Psoas muscle (tissue), 8 donors: Measurements from ENCODE around the gene UFD1. TPM values are rescaled to one million over a fixed set of nuclear protein-coding genes. Genes with fewer than 3 reads are reported as not detected.

Experiments used
- ATAC-seq, 4 donors: fragments of 200-7000 bp; cut with Tn5 transposase; one replicate each; pipeline ENCODE4 v1.9.1; 2020; ENCODE audit warnings: moderate library complexity in 3 of 4, mild to moderate bottlenecking in 2 of 4
- DNase-seq, 2 donors: peaks; one replicate each; pipeline ENCODE4 v3.0.0-alpha.2; 2020
- H3K27ac ChIP-seq: fragments of 200-600 bp; one replicate; pipeline ENCODE4 v1.8.0; 2022
- H3K27me3 ChIP-seq, 3 donors: fragments of 200-600 bp in 1 of 3; one replicate each; pipeline versions ENCODE4 v1.6.1 to v1.8.0; 2013 to 2022; ENCODE audit warnings: low read length in 2 of 3, mild to moderate bottlenecking in 2 of 3, moderate library complexity in 1 of 3; ENCODE audit not compliant: insufficient read depth in 3 of 3
- H3K36me3 ChIP-seq, 2 donors: fragments of 200-600 bp in 1 of 2; one replicate each; pipeline versions ENCODE4 v1.6.1 to v1.8.0; 2013 to 2022; ENCODE audit warnings: low read depth in 1 of 2, mild to moderate bottlenecking in 1 of 2, moderate library complexity in 1 of 2; ENCODE audit not compliant: insufficient read depth in 1 of 2
- H3K4me1 ChIP-seq: fragments of 200-600 bp; one replicate; pipeline ENCODE4 v1.8.0; 2022
- H3K4me3 ChIP-seq: fragments of 200-600 bp; one replicate; pipeline ENCODE4 v1.8.0; 2022; ENCODE audit warnings: mild to moderate bottlenecking
- H3K9me3 ChIP-seq: fragments of 200-600 bp; one replicate; pipeline ENCODE4 v1.8.0; 2022
- CTCF ChIP-seq: fragments of 200-600 bp; IDR thresholded peaks from one replicate; pipeline ENCODE4 v1.8.0; 2022; ENCODE audit warnings: antibody characterized with exemption
- WGBS, 3 donors: extraction: QIAGEN DNeasy Blood & Tissue Kit; methylation state at CpG; one replicate each; pipeline versions ENCODE4 v1.1.6 to v1.1.7; 2013; 5-methylcytosine and 5-hydroxymethylcytosine counted together
- intact Hi-C, 2 donors: fragments of 100-400 bp; cut with DNase I; formaldehyde crosslinking; loops; one replicate each; pipeline versions ENCODE4 v1.11.0 to v1.14.2; 2022
- polyA plus RNA-seq, 3 donors: library from polyadenylated mRNA; stranded (reverse); fragments of 200-250 nt; gene quantifications; one replicate each; pipeline ENCODE4 v1.2.3, GENCODE V29; 2013
- total RNA-seq, 4 donors: library from RNA; stranded (reverse); fragmentation: NEBNext Ultra II Directional in 2 of 4; extraction: Animal tissue kit (Norgen Biotek cat#: 25700) in 2 of 4; gene quantifications; one replicate each; pipeline versions ENCODE4 v1.2.1 to v1.2.4, GENCODE V29; 2021 to 2023
- donor health status: healthy with polysubstance abuse.
- donor health status: DM: no; HTN: no; CAD: no; lungs with moderate emphysema.
- donor health status: Bipolar disorder and iron deficiency.
- donor health status: healthy.
- donor health status: DM: yes; HTN: yes; CAD: no.
- donor health status: DM: no; HTN: no; CAD: no.
- donor health status: DM: no; HTN: no; CAD: no.
- donor health status: DM: yes; HTN: yes; CAD: no.

The UFD1 gene
- total and polyA plus RNA-seq, 7 donors: 44.3 to 226 (median 79.6) TPM

- H3K9me3 ChIP-seq: no peaks in the 10 kb centered on the region
- no peaks in the 10 kb centered on the region for H3K36me3 ChIP-seq
- H3K4me3 ChIP-seq: no peak overlapping the region
- no peak for ATAC-seq
- intact Hi-C loops: no loop called here
- no peaks in the 10 kb centered on the region for H3K4me1 ChIP-seq
- no peak for DNase-seq
- 47 to 72% (median 66%) methylated on average over 2 of the region's 2 CpGs for WGBS, 3 donors
- TF ChIP-seq CTCF: no peak
- H3K27me3 ChIP-seq: peaks cover 0 to 1% (median 0%) of the 10 kb centered on the region in 3 donors
- H3K27ac ChIP-seq: no peak overlapping the region
Measured at GRCh38 chr22:19513823-19514222, 34.8 kb upstream of the UFD1 start.

GRCh38 chr22:19510919-19511341 is 31.9 kb upstream of the UFD1 start:
- Histone ChIP-seq H3K4me3 (no peak overlapping the region), H3K27ac (no peak overlapping the region), H3K27me3 (no peaks in the 10 kb centered on the region), H3K4me1 (no peaks in the 10 kb centered on the region), H3K36me3 (no peaks in the 10 kb centered on the region), H3K9me3 (no peaks in the 10 kb centered on the region)
- intact Hi-C loops: no loop called here
- TF ChIP-seq CTCF: no peak
- no peak for ATAC-seq
- WGBS, 3 donors: 26 to 35% (median 32%) methylated on average over 2 of the region's 2 CpGs
- DNase-seq: no peak

GRCh38 chr22:19509923-19510322 is 30.9 kb upstream of the UFD1 start:
- no peaks in the 10 kb centered on the region for H3K9me3 ChIP-seq
- intact Hi-C loops: no loop called here
- WGBS, 3 donors: 75 to 91% (median 78%) methylated on average over 2 of the region's 2 CpGs
- no peaks in the 10 kb centered on the region for H3K36me3 ChIP-seq
- H3K4me3 ChIP-seq: no peak overlapping the region
- DNase-seq (no peak), ATAC-seq (no peak)
- H3K4me1 ChIP-seq: no peaks in the 10 kb centered on the region
- no peak overlapping the region for H3K27ac ChIP-seq
- TF ChIP-seq CTCF: no peak
- H3K27me3 ChIP-seq: no peaks in the 10 kb centered on the region

GRCh38 chr22:19509191-19509590 is 30.2 kb upstream of the UFD1 start:
- Histone ChIP-seq H3K27ac (no peak overlapping the region), H3K27me3 (no peaks in the 10 kb centered on the region), H3K4me3 (no peak overlapping the region), H3K36me3 (no peaks in the 10 kb centered on the region), H3K9me3 (no peaks in the 10 kb centered on the region), H3K4me1 (no peaks in the 10 kb centered on the region)
- TF ChIP-seq CTCF: no peak
- intact Hi-C loops: no loop called here
- DNase-seq (no peak), ATAC-seq (no peak)
- 47 to 63% (median 52%) methylated on average over 3 of the region's 3 CpGs for WGBS, 3 donors

- DNase-seq (no peak), ATAC-seq (no peak)
- H3K36me3 ChIP-seq: no peaks in the 10 kb centered on the region
- H3K4me1 ChIP-seq: no peaks in the 10 kb centered on the region
- H3K27me3 ChIP-seq: no peaks in the 10 kb centered on the region
- H3K27ac ChIP-seq: no peak overlapping the region
- WGBS, 3 donors: 57 to 82% (median 62%) methylated on average over 10 of the region's 10 CpGs
- TF ChIP-seq CTCF: no peak
- H3K4me3 ChIP-seq: no peak overlapping the region
- no peaks in the 10 kb centered on the region for H3K9me3 ChIP-seq
- intact Hi-C loops: no loop called here
Measured at GRCh38 chr22:19508024-19508776, 29.2 kb upstream of the UFD1 start.
